GM19193 (cell line): ENCODE results near the gene MT1M.

ENCODE experiments used
- POLR2A ChIP-seq: IDR thresholded peaks from 4 replicates; pipeline ENCODE4 v1.6.1; 2011; ENCODE audit not compliant: insufficient read depth, insufficient read length; ENCODE audit errors: extremely low read depth

MT1M gene

GRCh38 chr16:56653218-56653617 is 20.8 kb downstream of the MT1M start:
- no peak for TF ChIP-seq POLR2A

DNA sequence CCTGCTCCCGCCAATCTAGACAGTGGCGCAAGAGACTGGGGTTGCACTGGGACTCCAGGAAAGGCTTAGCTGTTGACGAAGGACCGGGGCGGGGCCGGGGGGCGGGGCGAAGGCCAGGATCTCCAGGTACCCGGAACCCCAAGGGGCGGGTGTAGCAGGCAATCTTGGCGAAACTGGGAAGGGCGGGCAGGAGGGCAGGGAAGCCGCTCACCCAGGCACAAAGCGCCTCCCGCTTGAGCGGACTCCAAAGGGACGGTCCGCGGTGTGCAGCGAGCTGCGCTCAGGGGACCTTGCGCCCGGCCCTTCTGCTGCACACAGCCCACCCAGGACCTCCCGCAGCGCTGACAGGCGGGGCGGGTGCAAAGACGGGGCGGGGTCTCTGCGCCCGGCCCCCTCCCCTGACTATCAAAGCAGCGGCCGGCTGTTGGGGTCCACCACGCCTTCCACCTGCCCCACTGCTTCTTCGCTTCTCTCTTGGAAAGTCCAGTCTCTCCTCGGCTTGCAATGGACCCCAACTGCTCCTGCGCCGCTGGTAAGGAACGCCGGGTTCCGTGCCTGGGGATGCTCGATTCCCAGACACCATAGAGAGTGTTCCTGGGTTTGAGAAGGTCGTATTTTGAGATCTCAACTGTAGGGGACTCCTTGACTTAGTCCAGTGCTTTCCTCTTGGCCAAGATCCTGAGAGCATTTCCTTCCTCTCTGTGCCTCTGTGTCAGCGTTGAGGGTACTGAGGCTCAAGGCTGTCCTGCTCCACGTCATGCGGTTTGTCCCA is 25.3 kb downstream of the MT1M start, which contains the start of gene MT1F:
TSS of gene MT1F (plus strand) at position 405 of the 772 bp plus-strand sequence. CDS start at position 505, 100 bp downstream.
- TF ChIP-seq POLR2A, result no peak

DNA sequence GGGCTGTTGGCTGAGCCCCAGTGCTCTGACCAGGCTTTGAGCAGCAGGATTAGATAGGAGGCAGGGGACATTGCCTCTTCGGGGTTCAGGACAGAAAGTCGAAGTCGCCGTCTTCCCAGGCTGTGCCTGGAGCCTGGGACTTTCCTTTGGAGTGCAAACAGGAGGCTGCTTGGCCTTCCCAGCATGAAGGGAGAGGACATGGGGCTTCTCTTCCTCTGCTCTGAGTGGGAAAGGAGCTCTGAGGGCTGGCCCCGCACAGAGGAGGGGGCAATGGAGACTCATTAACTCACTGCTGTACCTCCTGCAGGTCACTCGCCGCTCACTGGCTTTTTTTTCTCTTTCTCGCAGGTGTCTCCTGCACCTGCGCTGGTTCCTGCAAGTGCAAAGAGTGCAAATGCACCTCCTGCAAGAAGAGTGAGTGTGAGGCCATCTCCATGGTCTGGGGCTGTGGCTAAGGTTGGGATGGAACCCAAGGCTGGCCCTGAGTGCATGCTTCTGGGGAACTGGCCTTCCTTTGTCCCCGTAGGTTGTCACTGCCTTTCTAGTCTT is 25.9 kb downstream of the MT1M start:
- no peak for TF ChIP-seq POLR2A

GRCh38 chr16:56662357-56663354 is 30.2 kb downstream of the MT1M start:
- no peak for TF ChIP-seq POLR2A

DNA sequence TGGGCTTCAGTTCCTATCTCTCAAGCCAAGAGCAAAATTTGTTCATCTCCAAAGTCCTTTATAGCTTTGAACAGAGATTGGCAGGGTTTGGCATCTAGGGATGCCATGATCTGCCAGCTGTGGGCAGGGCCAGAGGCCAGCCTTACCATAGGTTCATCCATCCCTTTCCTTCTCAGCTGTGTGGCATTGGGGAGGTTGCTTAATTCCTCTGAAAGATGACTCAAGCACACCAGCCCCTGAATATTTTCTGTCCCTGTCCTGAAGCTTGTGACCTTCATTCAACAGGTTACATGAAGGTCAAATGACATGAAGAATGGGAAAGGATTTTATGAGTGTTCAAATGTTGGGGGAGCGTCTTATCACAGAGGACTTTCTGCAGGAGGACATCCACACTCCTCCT is 32.0 kb downstream of the MT1M start:
- TF ChIP-seq POLR2A, result no peak

- no peak for TF ChIP-seq POLR2A
Measured at GRCh38 chr16:56667581-56668571, 35.4 kb downstream of the MT1M start, which contains the start of gene MT1G. Gene MT1G, minus strand, starts transcription at chr16:56668065. Its CDS starts 72 bp downstream, at chr16:56667993.

- no peak for TF ChIP-seq POLR2A
Measured at GRCh38 chr16:56669005-56669839, 36.8 kb downstream of the MT1M start, which contains the start of gene MT1H. Gene MT1H, plus strand, starts transcription at chr16:56669814. Its CDS starts 71 bp downstream, at chr16:56669885.

DNA sequence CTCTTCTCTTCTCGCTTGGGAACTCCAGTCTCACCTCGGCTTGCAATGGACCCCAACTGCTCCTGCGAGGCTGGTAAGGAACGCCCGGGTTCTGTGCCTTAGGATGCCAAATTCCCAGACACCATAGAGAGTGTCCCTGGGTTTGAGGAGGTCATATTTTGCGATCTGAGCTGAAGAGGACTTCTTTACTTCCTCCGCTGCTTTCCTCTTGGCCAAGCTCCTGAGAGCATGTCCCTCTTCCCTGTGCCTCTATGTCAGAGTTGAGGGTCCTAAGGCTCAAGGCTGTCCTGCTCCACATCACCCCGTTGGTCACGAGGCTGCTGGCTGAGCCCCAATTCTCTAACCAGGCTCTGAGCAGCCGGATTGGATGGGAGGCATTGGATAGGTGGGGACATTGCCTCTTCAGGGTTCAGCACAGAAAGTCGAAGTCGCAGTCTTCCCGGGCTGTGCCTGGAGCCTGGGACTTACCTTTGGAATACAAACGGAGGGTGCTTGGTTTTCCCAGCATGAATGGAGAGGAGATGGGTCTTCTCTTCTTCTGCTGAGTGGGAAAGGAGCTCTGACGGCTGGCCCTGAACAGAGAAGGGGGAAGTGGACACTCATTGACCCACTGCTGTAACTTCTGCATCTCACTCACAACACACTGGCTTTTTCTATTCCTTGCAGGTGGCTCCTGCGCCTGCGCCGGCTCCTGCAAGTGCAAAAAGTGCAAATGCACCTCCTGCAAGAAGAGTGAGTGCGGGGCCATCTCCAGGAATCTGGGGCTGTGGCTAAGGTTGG is 37.6 kb downstream of the MT1M start:
- TF ChIP-seq POLR2A, result no peak

DNA sequence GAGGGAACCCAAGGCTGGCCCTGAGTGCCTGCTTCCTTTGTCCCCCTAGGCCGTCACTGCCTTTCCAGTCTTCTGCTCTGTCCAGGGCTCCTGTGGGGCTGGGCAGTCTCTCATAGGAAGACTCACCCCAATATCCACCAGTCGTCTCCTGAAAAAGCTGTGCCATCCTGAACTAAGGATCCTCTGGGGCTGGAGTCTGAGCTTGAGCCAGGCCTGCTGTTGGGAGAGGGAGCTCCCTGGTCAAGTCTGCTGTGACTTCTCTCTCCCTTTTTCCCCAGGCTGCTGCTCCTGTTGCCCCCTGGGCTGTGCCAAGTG is 38.1 kb downstream of the MT1M start:
- no peak for TF ChIP-seq POLR2A

DNA sequence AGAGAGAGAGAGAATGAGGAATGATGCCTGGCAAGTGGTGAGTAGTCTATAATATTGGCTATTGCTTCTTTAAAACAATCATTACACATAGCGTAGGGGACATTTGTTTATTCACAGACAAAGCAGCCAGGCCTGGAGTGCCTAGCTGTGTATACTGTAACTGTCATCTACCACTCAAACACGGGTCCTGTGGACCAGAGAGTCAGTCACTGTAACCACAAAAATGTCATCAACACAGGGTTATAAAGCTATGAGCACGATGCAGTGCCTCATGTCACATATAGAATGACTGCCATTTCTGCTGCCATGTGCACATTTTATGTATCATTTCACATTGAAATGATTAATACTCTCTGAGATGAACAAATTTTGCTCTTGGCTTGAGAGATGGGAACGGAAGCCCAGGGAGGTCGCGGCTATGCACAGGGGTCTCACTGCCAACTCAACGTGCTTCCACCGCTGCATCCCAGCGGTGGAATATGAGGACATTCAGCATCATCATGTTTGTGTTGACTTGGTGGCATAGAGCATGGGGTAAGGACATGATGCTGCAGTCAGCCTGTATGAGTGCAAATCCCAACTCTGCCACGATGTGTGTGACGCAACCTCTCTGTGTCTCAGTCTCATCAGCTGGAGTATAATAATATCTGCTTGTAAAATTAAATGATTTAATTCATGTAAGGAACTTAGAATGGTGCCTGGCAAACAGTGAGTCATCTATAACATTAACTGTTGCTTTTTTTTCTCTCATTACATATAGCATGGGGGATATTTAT is 40.5 kb downstream of the MT1M start:
- no peak for TF ChIP-seq POLR2A

DNA sequence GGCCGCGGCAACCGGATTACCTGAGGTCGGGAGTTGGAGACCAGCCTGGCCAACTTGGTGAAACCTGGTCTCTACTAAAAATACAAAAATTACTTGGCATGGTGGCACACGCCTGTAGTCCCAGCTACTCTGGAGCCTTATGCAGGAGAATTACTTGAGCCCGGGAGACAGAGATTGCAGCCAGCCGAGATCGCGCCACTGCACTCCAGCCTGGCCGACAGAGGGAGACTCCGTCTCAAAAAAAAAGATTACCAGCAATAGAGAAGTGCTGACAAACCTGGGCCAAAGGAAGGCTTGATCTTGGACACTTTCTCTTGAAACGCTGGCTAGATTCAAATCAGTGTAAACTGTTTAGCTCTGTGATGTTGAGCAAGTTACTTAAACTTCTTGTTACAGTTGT is 41.5 kb downstream of the MT1M start:
- no peak for TF ChIP-seq POLR2A
